BJ (cell line): ENCODE results near the gene IRS2. TPM values are rescaled to one million over a fixed set of nuclear protein-coding genes. Genes with fewer than 3 reads are reported as not detected.

Source experiments
- CTCF ChIA-PET: fragments of 350-600 bp; formaldehyde crosslinking; extraction: SDS; loops from one replicate; lab custom pipeline; 2021; ENCODE audit warnings: antibody characterized with exemption, inconsistent platforms; lab: Yijun Ruan, JAX
- POLR2A ChIA-PET: fragments of 300-600 bp; sonication (Branson Sonifier 250); formaldehyde crosslinking; extraction: SDS; loops from one replicate; lab custom pipeline; 2021; ENCODE audit warnings: antibody characterized with exemption; lab: Charles Lee
- DNase-seq: peaks from one replicate; pipeline ENCODE4 v3.0.0-alpha.2; 2011; ENCODE audit warnings: low read depth
- H3K27me3 ChIP-seq: 2 replicates; pipeline ENCODE4 v1.6.0; 2011; ENCODE audit warnings: low read length; ENCODE audit not compliant: control insufficient read depth, insufficient read depth
- H3K36me3 ChIP-seq: 2 replicates; pipeline ENCODE4 v1.5.1; 2011; ENCODE audit warnings: low read length; ENCODE audit not compliant: control insufficient read depth, insufficient read depth
- H3K4me3 ChIP-seq: 2 replicates; pipeline ENCODE4 v1.5.1; 2011; ENCODE audit warnings: low read depth, mild to moderate bottlenecking, control low read depth, low read length
- polyA plus RNA-seq: library from polyadenylated mRNA; depleted of rRNA; stranded (reverse); fragments of >200 nt; gene quantifications from 2 replicates; pipeline ENCODE4 v1.2.3, GENCODE V29; 2011
- TF ChIP-seq, protein P1 (sequence below): IDR thresholded peaks from 2 replicates; pipeline ENCODE4 v1.5.1; 2011; ENCODE audit warnings: low read depth, mild to moderate bottlenecking, control low read depth, inconsistent platforms, low read length, moderate library complexity; ENCODE audit not compliant: insufficient read depth

IRS2 gene
- polyA plus RNA-seq, 1 experiment: 1.3 TPM

DNA sequence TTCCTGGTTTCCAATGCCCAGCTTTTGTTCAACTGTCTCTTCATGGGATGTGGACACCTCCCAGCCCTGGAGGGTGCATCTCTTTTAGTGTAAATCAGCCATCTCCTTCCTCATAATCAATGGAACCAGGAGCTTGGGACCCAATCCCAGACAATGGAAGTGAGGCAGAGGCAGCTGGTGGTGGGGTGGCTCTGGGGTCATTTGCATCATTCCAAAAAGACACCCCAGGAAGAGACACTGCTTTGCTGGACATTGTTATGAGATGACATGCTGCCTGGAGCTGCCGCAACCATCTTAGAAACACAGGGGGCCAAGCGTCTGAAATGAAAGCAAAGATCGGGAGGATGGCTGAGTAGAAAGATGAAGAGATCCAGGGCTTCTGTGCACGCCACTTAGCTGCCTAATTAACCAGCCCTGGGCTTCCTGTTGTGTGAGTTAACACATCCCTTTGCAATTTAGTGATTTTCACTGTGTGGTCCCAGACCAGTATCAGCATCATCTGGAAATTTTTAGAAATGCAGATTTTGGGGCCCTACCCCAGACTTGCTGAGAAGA is 36.1 kb downstream of the IRS2 start:
- no peak for DNase-seq
- POLR2A ChIA-PET: no interaction called here
- H3K27me3 ChIP-seq: no peaks in the 10 kb centered on the region; the same call in 1 of the 2 replicates
- TF ChIP-seq, protein P1, sequence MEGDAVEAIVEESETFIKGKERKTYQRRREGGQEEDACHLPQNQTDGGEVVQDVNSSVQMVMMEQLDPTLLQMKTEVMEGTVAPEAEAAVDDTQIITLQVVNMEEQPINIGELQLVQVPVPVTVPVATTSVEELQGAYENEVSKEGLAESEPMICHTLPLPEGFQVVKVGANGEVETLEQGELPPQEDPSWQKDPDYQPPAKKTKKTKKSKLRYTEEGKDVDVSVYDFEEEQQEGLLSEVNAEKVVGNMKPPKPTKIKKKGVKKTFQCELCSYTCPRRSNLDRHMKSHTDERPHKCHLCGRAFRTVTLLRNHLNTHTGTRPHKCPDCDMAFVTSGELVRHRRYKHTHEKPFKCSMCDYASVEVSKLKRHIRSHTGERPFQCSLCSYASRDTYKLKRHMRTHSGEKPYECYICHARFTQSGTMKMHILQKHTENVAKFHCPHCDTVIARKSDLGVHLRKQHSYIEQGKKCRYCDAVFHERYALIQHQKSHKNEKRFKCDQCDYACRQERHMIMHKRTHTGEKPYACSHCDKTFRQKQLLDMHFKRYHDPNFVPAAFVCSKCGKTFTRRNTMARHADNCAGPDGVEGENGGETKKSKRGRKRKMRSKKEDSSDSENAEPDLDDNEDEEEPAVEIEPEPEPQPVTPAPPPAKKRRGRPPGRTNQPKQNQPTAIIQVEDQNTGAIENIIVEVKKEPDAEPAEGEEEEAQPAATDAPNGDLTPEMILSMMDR: no peak
- CTCF ChIA-PET: interaction anchor here (0.9 to 1.3 kb wide), 3 partner anchors 51 to 835 kb away, joined by 3 read pairs; no protein-coding TSS in a partner anchor
- H3K36me3 ChIP-seq: 0 out of 2 replicates have a peak, but pooled peaks cover 1% of the 10 kb centered on the region
- no peak overlapping the region for H3K4me3 ChIP-seq

DNA sequence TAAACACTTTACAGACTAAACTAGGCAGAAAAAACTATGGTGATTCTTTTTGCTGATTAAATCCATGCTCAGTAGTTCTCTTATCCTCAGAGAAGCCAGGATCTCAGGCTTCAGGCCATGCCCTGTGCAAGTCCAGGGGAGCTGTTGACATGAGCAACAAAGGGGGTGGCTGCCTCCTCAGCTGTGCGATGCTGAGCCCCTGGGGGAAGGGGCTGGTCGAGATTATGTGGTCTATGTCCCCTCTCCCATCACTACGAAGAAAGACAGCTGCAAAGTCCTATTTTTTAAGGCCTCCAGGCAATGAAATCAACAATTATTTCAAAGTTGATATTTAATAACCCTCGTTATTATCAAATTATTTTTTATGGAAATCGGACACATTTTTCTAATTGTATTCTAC is 37.0 kb downstream of the IRS2 start:
- ChIA-PET POLR2A (no interaction called here), CTCF (interaction anchor here (0.8 kb wide), 1 partner anchor 9 kb away, joined by 4 read pairs; no protein-coding TSS in a partner anchor)
- Histone ChIP-seq H3K36me3 (0 out of 2 replicates have a peak, but pooled peaks cover 1% of the 10 kb centered on the region), H3K27me3 (no peaks in the 10 kb centered on the region; the same call in 1 of the 2 replicates), H3K4me3 (no peak overlapping the region)
- DNase-seq: no peak
- TF ChIP-seq, protein P1: no peak

DNA sequence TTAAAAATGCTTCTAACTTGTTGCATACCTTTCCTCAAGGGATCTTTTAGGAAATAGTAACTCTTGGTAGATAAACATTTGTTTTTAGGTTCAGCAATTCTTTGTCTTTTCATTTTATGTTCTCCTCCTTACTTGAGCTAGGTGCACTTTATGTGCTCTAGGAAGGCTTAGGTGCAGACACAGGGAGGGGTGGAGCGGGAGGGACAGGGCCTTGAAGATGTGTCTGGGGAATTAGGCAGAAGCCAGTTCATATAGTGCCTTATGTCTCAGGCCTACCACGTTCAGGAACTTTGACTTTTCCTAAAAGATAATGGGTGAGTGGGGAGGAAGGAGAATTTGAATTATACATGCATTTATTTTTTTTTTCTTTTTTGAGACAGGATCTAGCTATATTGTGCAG is 37.7 kb downstream of the IRS2 start:
- POLR2A ChIA-PET: no interaction called here
- 0 out of 2 replicates have a peak, but pooled peaks cover 1% of the 10 kb centered on the region for H3K36me3 ChIP-seq
- TF ChIP-seq, protein P1: no peak
- DNase-seq: no peak
- CTCF ChIA-PET: interaction anchor here (0.8 kb wide), 1 partner anchor 10 kb away, joined by 4 read pairs; no protein-coding TSS in a partner anchor
- H3K4me3 ChIP-seq: no peak overlapping the region
- H3K27me3 ChIP-seq: no peaks in the 10 kb centered on the region; the same call in 1 of the 2 replicates

DNA sequence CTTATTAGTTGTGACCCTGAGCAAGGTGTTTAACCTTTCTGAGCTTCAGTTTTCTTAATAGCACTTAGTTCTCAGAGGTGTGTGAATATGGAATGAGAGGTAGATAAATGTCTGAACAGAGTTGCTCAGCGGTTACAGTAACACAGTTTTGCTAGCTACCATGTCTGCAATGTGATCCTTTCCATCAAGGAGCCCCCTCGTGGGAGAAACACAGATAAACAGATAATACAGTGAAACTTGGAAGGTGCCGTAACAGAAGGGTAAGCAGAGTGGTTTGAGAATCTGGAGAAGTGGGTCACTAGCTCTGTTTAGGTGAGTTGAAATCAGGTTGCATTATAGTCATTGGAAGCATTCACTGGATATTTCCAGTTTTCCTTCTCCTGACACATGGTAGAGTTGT is 38.9 kb downstream of the IRS2 start:
- Histone ChIP-seq H3K27me3 (no peaks in the 10 kb centered on the region; the same call in 1 of the 2 replicates), H3K4me3 (no peak overlapping the region), H3K36me3 (0 out of 2 replicates have a peak, but pooled peaks cover 1% of the 10 kb centered on the region)
- TF ChIP-seq, protein P1: no peak; the same call in 1 of the 2 replicates
- CTCF ChIA-PET: interaction anchor here (0.6 kb wide), 1 partner anchor 147 kb away, joined by 3 read pairs; no protein-coding TSS in a partner anchor
- no peak for DNase-seq
- POLR2A ChIA-PET: no interaction called here

DNA sequence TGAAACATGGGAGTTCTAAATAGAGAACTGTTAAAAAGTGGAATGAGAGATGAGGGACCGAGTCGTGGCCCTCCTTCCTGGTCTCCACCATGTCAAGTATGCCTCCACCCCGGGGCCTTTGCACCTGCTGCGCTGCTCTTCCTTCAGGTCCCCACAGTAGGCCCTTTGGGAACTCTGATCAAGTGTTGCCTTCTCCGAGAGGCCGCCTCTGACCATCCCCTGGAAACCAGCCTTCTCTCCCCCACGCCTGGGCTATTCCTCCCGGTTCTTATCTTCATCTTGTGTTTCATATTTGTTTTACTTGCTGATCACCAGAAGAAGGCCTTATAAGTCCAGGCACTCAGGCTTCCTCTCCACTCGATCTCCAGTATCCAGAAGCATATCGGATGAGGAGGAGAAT is 40.0 kb downstream of the IRS2 start:
- CTCF ChIA-PET: no interaction called here
- no peak for DNase-seq
- POLR2A ChIA-PET: no interaction called here
- TF ChIP-seq, protein P1: no peak
- Histone ChIP-seq H3K27me3 (peaks cover 2% of the 10 kb centered on the region; the same call in 1 of the 2 replicates), H3K36me3 (no peaks in the 10 kb centered on the region), H3K4me3 (no peak overlapping the region)
